ENCODE measurements around the gene PXDN.

Gene PXDN

DNA sequence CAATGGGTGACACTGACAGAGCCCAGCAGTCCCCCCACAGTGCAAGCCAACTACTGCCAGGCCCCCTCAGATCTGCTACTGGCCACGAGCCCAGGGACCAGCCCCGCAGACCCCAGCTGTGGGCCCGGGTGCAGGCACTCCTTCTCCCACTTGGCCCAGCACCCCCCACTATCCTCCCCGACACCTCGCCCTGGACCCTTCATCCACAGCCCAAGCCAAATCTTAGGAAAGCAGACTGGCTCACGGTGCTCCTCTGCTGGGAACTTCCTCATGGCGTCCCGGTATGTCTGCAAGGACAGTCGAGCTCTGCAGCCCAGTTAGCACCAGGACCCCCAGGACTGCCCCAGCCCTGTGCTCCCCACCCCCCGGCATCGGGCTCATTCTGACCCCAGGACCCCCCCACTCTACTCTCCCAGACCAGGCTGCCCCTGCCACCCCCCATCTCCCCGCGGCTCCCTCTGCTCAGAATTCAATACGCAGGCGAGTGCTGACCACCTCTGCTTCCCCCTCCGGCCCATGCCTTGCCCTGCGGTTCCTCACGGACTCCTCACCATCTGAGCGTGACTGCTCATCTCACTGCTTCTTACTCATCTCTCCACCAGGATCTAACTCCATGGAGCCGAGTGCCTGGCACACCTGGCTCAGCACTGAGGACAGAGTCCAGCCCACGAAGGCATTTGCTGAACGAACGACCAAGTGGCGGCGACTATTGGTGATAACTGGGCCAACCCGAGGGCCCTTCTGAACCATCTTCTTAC is 85.7 kb downstream of the PXDN start:
- DNase-seq, result no peak

DNA sequence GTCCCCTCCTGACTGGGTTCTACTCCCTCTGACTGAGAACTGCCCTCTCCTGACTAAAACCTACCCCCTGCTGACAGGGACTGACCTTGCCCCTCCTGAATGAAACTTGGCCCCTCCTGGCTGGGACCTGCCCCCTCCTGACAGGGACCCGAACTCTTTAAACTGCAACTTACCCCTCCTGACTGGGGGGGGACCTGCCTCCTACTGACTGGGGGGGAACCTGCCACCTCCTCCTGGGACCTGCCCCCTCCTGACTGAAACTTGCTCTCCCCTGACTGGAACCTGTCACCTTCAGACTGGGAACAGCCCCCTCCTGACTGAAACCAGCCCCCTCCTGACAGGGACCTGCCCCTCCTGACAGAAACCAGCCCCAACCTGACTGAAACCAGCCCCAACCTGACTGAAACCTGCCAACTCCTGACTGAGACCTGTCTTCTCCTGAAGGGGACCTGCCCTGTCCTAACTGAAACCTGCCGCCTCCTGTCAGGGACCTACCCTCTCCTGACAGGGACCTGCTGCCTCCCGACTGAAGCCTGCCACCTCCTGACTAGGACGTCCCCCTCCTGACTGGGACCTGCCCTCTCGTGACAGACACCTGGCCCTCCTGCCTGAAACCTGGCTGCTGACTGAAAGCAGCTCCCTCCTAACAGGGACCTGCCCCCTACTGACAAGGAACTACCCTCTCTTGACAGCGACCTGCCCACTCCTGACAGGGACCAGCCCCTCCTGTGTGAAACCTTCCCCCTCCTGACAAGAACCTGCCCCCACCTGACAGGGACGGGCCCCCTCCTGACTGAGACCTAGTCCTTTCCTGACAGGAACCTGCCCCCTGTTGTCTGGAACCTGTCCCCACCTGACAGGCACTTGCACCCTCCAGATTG is 87.1 kb downstream of the PXDN start:
- DNase-seq, result no peak

GRCh38 chr2:1656326-1656960 is 87.9 kb downstream of the PXDN start:
- DNase-seq, result no peak

- no peak for DNase-seq
Measured at GRCh38 chr2:1655461-1655860, 88.9 kb downstream of the PXDN start.

DNA sequence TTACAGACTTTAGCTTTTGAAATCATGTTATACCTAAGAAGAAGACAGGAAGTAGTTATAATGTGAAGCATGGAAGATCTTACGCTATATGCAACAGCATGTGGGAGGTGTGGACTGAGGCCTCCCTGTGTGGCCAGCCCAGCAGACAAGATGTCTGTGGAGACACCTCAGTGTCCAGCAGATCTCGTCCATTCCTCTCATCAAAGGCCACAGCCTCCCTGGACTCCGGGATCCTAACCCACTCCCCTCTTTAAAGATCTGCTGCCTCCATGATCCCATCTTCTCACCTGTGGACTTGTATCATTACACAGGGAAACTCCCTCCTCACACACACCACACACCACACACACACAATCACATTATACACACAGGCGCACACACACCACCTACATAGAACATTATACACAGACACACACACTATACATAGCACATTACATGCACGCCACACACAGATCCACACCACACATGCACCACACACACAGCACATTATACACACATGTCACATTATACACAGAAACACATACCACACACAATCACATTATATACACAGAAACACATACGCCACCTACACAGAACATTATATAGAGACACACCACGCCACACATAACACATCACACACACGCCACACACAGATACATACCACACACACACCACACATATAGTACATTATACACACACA is 89.5 kb downstream of the PXDN start:
- no peak for DNase-seq

GRCh38 chr2:1653956-1654695 is 90.2 kb downstream of the PXDN start:
- DNase-seq, result no peak

DNA sequence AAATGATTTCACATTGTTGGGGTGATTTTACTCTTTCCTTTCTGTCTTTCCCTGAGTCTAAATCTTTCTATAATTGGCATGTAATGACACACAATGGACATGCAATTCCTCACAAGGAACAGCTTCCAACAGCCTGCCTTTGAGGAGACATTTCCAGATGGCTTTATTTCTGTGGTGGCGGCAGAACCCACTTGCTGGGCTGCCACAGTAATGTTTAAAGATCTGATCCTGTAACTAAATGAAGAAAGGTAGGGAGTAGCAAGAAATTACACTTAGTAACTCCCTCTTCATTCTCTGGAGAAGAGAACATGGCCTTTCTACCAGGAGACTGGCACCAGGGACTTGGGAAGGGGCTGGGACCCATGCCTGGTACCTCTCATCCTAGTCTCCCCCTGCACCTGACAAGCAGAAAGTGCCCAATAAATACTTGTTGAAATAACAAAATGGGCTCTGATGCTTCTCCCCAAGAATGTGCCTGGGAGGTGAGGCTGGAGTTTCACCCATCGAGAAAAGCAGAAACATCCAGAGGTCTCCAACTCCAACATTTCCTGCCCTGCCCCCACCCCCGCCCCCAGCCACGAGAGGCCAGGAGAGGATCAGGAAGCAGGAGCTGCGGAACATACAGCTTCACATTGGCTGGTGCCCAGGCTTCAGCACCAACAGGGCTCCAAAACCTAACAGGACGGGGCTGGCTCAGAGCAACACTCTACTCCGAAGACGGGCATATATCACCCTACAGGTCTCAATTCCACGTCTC is 92.1 kb downstream of the PXDN start:
- DNase-seq, result no peak

- no peak for DNase-seq
Measured at GRCh38 chr2:1651121-1652033, 92.9 kb downstream of the PXDN start.

DNA sequence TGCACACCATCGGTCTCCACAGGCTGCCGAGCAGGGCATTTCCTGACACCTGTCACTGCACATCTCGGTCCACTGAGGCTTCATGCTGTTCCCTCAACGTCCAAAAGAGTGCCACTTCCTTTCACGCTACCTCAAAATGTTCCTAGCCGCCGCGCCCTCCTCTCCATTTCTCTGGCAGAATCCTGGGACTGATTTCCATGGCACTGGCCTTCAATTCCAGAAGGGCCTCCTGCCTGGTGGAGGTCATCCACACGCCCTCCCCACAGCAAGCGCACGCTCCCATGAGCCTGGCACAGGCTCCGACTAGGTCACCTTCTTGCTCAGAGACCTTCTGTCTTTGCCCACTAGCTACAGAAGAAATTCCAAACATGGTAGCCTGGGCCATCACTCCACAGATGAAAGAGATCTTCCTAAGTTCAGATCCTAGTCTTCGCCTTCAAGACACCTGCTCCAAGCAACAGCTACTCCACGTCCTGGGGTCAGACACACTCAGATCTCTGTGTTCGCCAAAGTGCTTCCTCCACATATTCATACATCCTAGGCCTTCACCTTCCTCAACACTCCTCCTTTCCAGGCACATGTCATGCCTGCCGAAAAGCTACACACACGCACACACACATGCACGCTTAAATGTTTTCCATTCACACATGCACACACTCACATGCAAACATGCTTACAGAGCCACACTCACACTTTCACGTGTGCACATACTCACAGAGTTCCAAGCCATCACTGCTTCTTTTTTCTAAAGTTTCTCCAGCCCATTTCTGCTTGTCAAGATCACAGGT is 94.0 kb downstream of the PXDN start:
- DNase-seq, result no peak

DNA sequence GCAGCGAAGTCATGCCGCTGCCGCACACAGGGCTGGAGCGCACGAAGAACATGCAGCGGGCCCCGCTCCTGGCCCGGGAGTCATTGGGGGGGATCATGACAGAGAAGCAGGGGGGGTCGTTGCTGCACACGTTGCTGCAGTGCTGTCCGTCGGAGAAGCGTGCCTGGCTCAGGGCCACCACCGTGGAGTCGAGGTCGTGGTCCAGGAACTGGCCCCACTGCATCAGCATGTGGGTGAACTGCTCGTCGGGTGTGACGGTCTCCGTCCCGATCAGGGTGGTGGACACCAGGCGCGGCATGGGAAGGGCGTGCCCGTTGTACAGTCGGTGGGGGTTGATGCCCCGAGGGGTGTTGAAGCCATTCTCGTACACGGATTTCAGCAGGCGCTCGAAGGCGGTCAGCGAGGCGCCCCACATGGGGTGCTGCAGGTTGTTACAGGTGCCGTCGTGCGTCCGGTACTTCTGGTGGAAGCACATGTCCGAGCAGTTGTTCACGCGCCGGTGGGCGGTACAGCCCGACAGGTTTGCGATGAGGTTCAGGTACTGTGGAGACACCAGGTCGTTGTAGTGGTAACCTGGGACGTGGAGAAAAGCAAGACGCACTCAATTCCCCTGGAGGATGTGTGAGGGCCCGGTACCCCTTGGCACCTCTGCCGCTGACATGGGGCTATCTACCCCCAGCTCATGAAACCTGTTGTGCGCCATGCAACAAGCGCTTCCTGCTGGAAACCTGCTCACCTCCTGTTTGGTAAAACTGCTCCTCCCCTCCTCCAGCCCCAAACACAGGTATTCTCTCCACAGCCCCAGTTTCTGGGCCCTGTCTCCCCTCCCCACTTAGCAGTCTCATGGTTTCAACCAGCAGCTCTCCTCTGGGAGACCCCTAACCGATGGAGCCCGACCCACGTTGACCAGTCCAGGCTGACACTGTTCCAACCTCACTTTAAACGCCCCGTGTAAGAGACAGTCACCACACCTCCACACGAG is 94.9 kb downstream of the PXDN start:
- DNase-seq, result no peak

DNA sequence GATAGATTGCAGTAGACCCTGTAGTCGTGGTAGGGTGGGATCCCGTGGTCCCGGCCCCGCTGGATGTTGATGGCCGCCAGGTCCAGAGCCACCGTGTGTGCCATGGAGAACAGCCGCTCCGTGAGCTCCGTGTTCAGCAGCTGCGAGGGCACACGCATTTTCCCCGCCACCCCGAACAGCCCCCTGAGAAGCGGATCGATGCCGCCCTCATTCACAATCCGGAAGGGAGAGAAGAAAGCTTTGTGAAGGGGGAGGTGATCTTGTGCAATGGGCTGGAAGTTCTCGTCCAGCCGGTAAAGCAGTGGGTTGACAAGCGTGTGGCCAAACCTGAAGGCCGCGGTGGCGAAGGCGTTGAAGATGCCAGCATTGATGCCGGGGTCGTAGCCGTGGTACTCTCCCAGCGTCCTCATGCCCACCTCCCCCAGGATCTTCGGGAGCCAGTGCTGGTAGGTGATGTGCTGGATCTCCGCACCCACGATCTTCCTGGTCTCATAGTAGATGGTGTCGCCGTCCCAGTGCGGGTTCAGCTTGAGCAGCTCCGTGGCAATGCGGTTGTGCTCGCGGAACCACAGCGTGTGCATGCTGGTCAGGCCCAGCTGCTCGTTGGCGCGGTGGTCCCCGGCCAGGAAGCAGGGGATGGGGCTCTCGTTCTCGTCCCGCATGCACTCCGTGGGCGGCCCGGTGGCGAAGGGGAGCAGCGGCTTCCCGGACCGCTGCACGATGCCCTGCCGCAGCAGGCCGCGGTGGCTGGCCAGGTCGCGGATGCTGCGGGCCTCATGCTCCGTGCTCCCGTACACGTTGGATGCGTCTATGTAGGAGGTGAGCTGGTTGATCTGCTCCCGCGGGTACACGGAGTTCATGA is 95.8 kb downstream of the PXDN start:
- DNase-seq, result no peak

DNA sequence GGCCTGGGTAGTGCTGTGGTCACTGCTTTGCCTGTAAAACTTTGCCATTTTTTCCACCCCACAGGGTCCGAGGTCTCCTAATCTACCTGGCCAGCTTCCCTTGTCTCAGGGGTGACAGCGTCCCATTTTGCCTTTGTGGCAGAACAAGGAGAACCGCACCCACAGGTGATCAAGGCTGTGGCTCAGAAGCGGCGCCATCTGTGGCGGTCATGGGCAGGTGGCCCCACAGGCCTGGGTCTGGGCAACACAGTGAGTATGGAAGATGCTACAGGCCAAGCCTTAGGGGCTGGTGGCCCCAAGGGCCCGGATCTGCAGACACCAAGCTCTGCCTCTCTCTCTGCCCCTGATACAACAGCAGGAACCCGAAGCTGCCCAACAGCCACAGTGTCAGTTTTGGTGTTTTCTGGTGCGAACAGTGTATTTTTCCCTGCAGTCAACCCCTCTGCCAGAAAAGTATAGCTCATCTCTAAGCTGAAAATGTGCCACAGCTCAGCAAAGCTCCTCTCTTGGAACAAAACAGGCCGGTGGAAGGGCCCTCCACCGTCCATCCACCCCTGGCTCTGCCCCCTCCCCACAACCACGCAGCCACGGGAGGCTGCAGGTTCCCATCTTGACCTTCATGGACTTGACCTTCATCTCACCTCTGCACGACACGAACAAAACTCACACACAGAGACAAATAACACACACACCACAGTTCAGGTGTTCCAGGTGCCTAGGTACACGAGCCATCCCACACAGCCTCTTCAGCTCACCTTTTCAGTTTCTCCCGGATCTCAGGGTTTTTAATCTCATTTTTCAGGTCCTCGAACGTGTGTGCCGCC is 96.7 kb downstream of the PXDN start:
- DNase-seq, result no peak

DNA sequence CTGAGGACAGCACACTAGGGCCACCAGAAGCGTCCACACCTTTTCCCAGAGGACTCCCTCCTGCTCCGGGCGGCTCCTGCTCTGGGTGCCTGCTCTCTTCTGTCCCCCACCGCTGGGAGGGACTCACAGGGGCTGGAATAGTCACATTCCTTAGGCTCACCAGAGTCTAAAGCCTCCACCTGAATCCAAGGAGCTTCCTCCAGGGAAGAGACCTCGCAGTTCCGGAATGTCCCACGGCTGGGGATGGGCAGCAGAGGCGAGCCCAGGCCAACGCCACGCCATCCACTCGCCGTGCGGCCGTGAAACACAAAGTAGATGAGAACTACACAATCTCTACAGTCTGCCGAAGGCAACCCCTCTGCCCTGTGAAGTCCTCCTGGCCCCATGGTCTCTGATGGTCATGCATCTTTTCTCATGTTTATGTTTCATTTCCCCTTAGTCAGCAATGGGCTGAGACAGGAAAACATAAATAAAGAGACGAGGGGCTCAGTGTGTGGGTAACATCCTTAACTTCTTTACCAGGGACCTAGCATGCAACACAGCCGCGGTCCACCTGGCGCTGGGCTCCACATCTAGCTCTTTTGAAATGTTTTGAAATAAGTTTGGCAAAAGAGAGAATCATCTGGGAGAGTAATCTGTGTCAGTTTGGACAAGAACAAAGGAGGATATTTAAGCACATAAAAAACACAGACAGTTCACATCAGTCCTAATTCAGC is 98.4 kb downstream of the PXDN start:
- no peak for DNase-seq

- no peak for DNase-seq
Measured at GRCh38 chr2:1644427-1644826, 99.9 kb downstream of the PXDN start.

GRCh38 chr2:1642993-1643619 is 101.2 kb downstream of the PXDN start:
- DNase-seq, result no peak

All from stimulated activated CD4-positive, alpha-beta T cell treated with anti-CD3 and anti-CD28 coated beads, Interleukin-4, amount 100 ng/mL, for 4 hours (primary cell).